OCI-LY7 (cell line): Measurements from ENCODE around the gene FAM107B.

Experiments
- CTCF ChIP-seq: fragments of 200-600 bp; sonication (generic); conservative IDR thresholded peaks from 2 replicates; pipeline ENCODE4 v1.5.1; 2014; ENCODE audit warnings: mild to moderate bottlenecking, antibody characterized with exemption, low read length, moderate library complexity, mixed read lengths
- EZH2phosphoT487 ChIP-seq: fragments of 200-600 bp; sonication (generic); IDR thresholded peaks from 2 replicates; pipeline ENCODE4 v1.6.1; 2018; ENCODE audit warnings: low read depth, borderline replicate concordance, mild to moderate bottlenecking, mixed run types, antibody characterized with exemption, low read length, moderate library complexity, mixed read lengths

DNA sequence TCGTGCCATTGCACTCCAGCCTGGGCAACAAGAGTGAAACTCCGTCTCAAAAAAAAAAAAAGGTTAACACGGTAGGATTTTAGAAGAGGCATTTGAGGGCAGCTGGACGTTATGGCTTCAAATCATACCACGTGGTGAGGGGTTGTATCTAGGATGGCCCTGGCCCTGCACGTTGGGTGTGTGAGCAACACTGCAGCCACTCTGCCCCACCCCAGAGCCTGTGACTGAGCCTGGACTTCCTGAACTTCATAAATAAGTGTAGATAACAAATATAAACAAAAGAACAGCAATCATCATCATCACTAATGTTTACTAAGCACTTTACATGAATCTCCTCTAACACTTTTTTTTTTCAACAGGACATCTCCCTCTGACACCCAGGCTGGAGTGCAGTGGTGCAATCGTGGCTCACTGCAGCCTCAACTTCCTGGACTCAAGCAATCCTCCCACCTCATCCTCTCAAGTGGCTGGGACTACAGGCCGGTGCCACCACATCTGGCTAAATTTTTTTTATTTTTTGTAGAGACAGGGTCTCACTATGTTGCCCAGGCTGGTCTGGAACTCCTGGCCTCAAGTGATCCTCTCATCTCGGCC lies 274.4 kb downstream of the FAM107B start:
- TF ChIP-seq CTCF (no peak), EZH2phosphoT487 (no peak)
